ENCODE results near the gene GNMT. TPM values are rescaled to one million over a fixed set of nuclear protein-coding genes. Genes with fewer than 3 reads are reported as not detected.

Gene GNMT
- total RNA-seq, 3 donors from 2014 or later = 0.75 to 0.76 TPM; not detected in 1

GRCh38 chr6:42962096-42962495 lies 1.5 kb downstream of the GNMT start:
- DNase-seq (no peak), ATAC-seq (no peak)
- TF ChIP-seq, protein P1, sequence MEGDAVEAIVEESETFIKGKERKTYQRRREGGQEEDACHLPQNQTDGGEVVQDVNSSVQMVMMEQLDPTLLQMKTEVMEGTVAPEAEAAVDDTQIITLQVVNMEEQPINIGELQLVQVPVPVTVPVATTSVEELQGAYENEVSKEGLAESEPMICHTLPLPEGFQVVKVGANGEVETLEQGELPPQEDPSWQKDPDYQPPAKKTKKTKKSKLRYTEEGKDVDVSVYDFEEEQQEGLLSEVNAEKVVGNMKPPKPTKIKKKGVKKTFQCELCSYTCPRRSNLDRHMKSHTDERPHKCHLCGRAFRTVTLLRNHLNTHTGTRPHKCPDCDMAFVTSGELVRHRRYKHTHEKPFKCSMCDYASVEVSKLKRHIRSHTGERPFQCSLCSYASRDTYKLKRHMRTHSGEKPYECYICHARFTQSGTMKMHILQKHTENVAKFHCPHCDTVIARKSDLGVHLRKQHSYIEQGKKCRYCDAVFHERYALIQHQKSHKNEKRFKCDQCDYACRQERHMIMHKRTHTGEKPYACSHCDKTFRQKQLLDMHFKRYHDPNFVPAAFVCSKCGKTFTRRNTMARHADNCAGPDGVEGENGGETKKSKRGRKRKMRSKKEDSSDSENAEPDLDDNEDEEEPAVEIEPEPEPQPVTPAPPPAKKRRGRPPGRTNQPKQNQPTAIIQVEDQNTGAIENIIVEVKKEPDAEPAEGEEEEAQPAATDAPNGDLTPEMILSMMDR (IDR thresholded peaks at IDR 0.05) = no peak
- Histone ChIP-seq H3K4me1 (ENCODE audit: low read depth) (peaks cover 5% of the 10 kb centered on the region), H3K36me3 (ENCODE audit: low read depth) (no peaks in the 10 kb centered on the region), H3K9me3 (no peaks in the 10 kb centered on the region), H3K4me3 (no peak overlapping the region)
- intact Hi-C loops (cut with DNase I, micrococcal nuclease) = no loop called here

DNA sequence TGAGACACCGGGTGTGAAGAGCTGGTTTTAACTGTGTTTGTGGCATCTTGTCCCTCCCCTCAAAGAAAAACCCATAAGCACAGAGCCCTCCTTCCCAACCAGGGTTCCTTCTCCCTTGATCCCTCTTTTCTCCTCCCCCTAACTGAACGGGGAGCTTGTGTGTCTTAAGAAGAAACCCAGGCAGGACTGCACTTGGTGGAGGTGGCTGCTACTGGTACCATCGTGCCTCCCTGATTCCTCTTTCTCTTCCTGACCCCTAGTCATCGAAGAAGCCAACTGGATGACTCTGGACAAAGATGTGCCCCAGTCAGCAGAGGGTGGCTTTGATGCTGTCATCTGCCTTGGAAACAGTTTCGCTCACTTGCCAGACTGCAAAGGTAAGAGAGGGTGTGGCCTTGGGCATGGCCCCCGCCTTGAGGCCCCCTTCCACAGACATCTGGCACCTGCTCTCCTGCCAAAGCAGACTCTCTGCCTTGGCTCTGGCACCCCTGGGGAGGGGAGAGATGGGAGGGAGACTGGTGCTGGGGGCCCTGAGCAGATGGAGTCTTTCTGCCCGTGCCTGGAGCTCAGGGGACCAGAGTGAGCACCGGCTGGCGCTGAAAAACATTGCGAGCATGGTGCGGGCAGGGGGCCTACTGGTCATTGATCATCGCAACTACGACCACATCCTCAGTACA lies 2.1 kb downstream of the GNMT start:
- ATAC-seq (no peak), DNase-seq (no peak)
- Histone ChIP-seq H3K4me3 (no peak overlapping the region), H3K4me1 (ENCODE audit: low read depth) (peaks cover 5% of the 10 kb centered on the region), H3K9me3 (no peaks in the 10 kb centered on the region), H3K36me3 (ENCODE audit: low read depth) (no peaks in the 10 kb centered on the region)
- TF ChIP-seq, protein P1 (IDR thresholded peaks at IDR 0.05) = no peak
- intact Hi-C loops (cut with DNase I, micrococcal nuclease) = no loop called here

GRCh38 chr6:42963179-42963854 lies 2.8 kb downstream of the GNMT start:
- H3K9me3 ChIP-seq = no peaks in the 10 kb centered on the region
- H3K4me3 ChIP-seq = no peak overlapping the region
- H3K36me3 ChIP-seq (ENCODE audit: low read depth) = no peaks in the 10 kb centered on the region
- TF ChIP-seq, protein P1 (IDR thresholded peaks at IDR 0.05) = no peak
- intact Hi-C loops (cut with DNase I, micrococcal nuclease) = no loop called here
- DNase-seq (no peak), ATAC-seq (no peak)
- peaks cover 5% of the 10 kb centered on the region for H3K4me1 ChIP-seq (ENCODE audit: low read depth)

DNA sequence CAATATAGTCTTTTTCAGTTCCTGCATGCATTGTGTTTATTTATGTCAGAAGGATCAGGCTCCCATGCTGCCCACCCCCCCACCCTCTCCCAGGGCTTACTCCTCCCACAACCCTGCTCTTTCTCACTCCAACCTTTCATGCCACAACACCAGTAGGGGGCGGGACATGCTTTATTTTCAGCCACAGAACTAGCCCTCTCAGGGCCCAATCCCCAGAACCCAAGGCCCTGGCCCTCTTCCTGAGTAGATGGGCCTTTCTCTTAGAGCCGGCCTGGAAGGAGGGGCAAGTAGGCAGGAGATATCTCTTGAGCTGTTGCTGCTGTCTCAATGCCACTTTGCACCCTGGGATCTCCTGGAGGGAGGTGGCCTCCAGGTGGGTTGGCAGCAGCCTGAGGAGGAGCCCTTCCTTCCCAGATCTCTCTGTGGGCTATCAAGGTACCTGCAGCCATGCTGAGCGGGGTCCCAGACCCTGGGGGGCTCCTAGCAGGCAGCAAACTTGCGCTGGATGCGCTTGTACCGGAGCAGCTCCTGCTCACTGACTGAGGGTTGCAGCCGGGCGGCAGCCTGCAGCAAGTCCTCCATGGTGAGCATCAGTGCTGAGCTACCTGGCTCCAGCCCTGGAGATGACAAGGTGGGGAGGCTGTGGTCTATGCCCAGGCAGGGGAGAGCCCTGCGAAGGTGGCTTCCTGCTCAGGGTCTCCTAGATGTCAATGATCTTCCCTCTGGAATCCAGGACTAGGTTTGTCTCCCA lies 3.5 kb downstream of the GNMT start:
- Histone ChIP-seq H3K36me3 (ENCODE audit: low read depth) (no peaks in the 10 kb centered on the region), H3K4me1 (ENCODE audit: low read depth) (peaks cover 5% of the 10 kb centered on the region), H3K9me3 (no peaks in the 10 kb centered on the region), H3K4me3 (no peak overlapping the region)
- ATAC-seq (peak; percentile 29), DNase-seq (peak in 1 of 3 donors; percentile 50)
- TF ChIP-seq, protein P1 (IDR thresholded peaks at IDR 0.05) = no peak
- intact Hi-C loops (cut with DNase I, micrococcal nuclease) = no loop called here

DNA sequence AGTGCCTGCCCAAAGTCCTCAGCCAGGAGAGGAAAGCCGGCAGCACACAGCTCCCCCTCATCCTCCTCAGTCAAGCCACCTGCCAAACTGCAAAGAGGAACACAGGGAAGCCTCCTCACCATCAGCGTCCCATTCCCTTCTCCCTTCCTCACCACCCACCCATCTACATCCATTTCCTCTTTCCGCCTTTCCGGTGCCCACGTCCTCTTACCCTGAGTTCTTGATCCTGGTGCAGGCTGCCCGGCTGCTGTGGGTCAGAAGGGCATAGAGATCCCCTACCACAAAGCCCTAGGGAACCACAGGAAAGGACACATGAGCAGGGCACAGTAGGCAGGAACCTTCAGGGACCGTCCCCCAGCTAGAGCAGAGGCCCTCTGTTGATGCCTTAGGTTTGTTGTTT lies 6.0 kb downstream of the GNMT start:
- Histone ChIP-seq H3K36me3 (ENCODE audit: low read depth) (no peaks in the 10 kb centered on the region), H3K9me3 (no peaks in the 10 kb centered on the region), H3K4me1 (ENCODE audit: low read depth) (no peaks in the 10 kb centered on the region), H3K4me3 (no peak overlapping the region)
- TF ChIP-seq, protein P1 (IDR thresholded peaks at IDR 0.05) = no peak
- intact Hi-C loops (cut with DNase I, micrococcal nuclease) = no loop called here
- no peak for DNase-seq
- no peak for ATAC-seq

All from mucosa of descending colon (tissue), 3 donors.